Activated naive CD4-positive, alpha-beta T cell treated with anti-CD3 and anti-CD28 coated beads, Interleukin-2, amount 10 ng/mL, durations not matched to agents 7 days and 5 days (primary cell): Measurements from ENCODE around the gene NAA38.
"Not testable (repeated sequence)": the region's sequence is repeated elsewhere in the genome, so short reads cannot be mapped to it uniquely, and the experiment has no call there.

ENCODE experiments used
- CTCF ChIA-PET: fragments of 350-600 bp; sonication (Branson Sonifier 250); formaldehyde crosslinking; loops from one replicate; lab custom pipeline; 2021; ENCODE audit warnings: antibody characterized with exemption; lab: Charles Lee
- DNase-seq: peaks from one replicate; pipeline ENCODE4 v3.0.0-alpha.2; 2020
- H3K27ac Mint-ChIP-seq: one replicate; pipeline ENCODE4 v1.8.0; 2021; ENCODE audit warnings: mild to moderate bottlenecking, moderate library complexity, mixed read lengths
- H3K27me3 Mint-ChIP-seq: one replicate; pipeline ENCODE4 v1.8.0; 2021; ENCODE audit warnings: mild to moderate bottlenecking, mixed read lengths
- H3K36me3 Mint-ChIP-seq: one replicate; pipeline ENCODE4 v1.8.0; 2021; ENCODE audit warnings: mixed read lengths
- H3K4me1 Mint-ChIP-seq: one replicate; pipeline ENCODE4 v1.8.0; 2021; ENCODE audit warnings: mixed read lengths
- H3K4me3 Mint-ChIP-seq: one replicate; pipeline ENCODE4 v1.8.0; 2021; ENCODE audit warnings: mild to moderate bottlenecking, moderate library complexity, mixed read lengths
- H3K9me3 Mint-ChIP-seq: one replicate; pipeline ENCODE4 v1.8.0; 2021; ENCODE audit warnings: mixed read lengths

The NAA38 gene

DNA sequence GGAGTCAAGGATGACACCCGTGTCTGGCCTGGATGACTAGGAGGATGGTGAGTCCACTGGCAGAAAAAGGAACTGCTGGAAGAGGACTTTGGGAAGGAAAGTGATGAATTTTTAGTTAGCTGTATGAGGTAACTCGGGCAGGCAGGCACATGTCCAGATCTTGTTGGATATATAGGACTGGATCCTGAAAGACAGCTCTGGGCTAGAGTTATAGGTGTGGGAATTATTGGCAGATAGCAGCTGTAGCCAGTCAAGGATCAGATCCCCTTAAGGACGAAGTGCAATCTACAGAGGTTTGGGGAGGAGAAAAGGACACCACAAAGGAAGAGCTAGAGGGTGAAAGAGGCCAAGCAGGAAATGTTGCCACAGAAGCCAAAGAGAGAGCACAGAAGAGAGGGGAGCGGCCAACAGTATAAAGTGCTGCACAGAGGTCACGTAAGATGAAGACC, 10.5 kb upstream of the NAA38 start:
- Mint-ChIP-seq H3K27me3 (no peaks in the 10 kb centered on the region), H3K36me3 (peaks cover 20% of the 10 kb centered on the region), H3K9me3 (no peaks in the 10 kb centered on the region), H3K27ac (peak overlapping the region; percentile 20), H3K4me1 (peaks cover 27% of the 10 kb centered on the region), H3K4me3 (peak overlapping the region; percentile 30)
- peak; percentile 35 for DNase-seq
- CTCF ChIA-PET = interaction anchor here (1.5 to 2.7 kb wide), 3 partner anchors 15 to 129 kb away, joined by 4 to 9 read pairs (median 5); no protein-coding TSS in a partner anchor

DNA sequence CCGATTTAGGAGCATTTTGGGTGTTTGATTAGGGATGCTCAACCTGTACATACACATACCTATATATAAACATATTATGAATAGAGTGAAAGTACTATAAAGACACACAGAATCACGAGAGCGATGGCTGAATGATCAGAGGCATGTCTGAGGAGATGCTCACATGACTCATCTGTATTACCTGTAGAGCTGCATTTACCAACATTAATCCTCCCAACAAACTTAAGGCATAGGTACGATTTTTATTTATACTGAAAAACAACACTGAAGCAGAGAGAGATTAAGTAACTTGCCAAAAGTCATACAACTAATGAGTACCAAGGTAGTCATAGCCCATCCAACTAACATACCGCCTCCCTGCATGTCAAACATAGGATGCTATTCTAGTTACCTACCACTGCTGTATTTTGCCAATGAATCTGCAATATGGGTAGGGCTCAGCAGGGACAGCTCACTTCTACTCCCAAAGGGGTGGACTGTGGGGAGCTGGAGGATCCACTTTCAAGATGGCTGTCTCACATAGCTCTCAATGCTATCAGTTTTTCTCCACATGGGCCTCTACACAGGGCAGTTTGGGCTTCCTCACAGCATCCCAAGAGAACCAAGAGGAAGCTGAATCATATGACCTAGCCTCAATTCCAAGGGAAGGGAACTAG, 7.8 kb upstream of the NAA38 start:
- CTCF ChIA-PET = interaction anchor here (0.6 to 9.5 kb wide), 8 partner anchors 10 to 221 kb away, joined by 3 to 120 read pairs (median 3); no protein-coding TSS in a partner anchor
- Mint-ChIP-seq H3K27me3 (no peaks in the 10 kb centered on the region), H3K36me3 (peaks cover 15% of the 10 kb centered on the region), H3K4me3 (no peak overlapping the region), H3K9me3 (no peaks in the 10 kb centered on the region), H3K4me1 (peaks cover 29% of the 10 kb centered on the region), H3K27ac (no peak overlapping the region)
- DNase-seq = no peak

DNA sequence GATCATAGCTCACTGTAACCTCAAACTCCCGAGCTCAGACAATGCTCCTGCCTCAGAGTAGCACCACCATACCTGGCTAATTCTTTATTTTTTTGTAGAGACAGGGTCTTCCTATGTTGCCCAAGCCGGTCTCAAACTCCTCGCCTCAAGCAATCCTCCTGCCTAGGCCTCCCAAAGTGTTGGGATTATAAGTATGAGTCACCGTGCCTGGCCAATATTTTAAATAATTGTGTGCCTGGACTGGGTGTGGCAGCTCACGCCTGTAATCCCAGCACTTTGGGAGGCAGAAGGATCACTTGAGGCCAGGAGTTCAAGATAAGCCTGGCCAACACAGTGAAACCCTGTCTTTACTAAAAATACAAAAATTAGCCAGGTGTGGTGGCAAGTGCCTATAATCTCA, 7.0 kb upstream of the NAA38 start:
- not testable (repeated sequence) for H3K4me3 Mint-ChIP-seq, H3K9me3 Mint-ChIP-seq, DNase-seq, H3K27ac Mint-ChIP-seq, H3K27me3 Mint-ChIP-seq
- Mint-ChIP-seq H3K36me3 (peaks cover 15% of the 10 kb centered on the region), H3K4me1 (peaks cover 29% of the 10 kb centered on the region)
- CTCF ChIA-PET = interaction anchor here (0.7 to 9.5 kb wide), 14 partner anchors 11 to 182 kb away, joined by 3 to 120 read pairs (median 4); no protein-coding TSS in a partner anchor

DNA sequence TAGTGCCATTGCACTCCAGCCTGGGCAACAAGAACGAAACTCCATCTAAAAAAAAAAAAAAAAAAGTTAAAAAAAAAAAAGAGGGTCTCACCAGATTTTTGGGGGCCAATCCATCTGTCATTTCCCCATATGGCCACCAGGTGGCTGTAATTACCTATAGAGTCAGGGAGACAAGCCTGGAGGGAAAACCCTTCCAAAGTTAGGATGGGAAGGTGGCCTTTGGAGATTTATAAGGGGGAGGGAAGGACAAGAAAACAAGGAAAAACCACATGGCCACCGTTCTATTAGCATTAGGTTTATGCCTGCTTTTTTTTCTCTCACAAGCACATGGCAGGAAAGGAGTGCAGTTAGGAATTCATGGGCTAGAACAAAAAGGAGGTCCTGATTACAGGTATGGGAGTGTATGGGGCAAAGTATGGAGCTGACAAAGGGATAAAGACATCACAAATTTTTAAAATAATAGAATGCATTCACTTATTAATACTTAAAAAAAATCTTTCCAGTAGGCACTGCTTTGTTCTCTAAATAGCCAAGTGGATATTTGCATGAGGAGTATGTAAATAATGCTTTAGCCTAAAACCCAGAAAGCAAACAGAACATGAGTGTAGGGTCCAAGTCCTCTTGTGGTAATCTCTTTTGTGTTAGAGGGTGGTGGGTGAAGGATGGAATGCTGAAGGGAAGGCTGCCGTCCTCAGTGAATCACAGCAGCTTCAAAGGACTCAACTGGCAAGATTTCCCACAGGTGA, 5.5 kb upstream of the NAA38 start:
- Mint-ChIP-seq H3K27ac (no peak overlapping the region), H3K4me3 (no peak overlapping the region), H3K27me3 (no peaks in the 10 kb centered on the region), H3K4me1 (peaks cover 18% of the 10 kb centered on the region), H3K36me3 (peaks cover 14% of the 10 kb centered on the region), H3K9me3 (no peaks in the 10 kb centered on the region)
- peak; percentile 66 for DNase-seq
- CTCF ChIA-PET = interaction anchor here (0.6 to 9.5 kb wide), 18 partner anchors 9 to 209 kb away, joined by 3 to 120 read pairs (median 4); no protein-coding TSS in a partner anchor

DNA sequence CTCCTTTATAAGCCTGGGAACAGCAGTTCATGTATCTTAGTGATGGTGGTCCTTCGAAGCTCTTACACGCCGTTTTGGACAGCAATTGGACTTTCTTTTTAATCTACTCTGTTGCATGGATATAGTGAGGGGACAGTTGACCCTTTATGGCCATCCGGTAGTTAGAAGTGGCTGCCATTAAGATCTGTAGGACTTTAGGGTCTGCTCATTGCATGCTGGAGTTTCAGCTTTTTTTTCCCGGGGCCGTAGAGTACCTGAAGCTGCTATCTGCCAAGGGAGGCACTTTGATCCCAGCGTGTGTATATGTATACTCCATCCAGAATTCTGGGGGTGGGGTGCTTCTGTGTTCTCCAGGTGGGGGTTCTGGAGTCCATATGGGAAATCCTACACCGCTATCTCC, 1.7 kb upstream of the NAA38 start:
- Mint-ChIP-seq H3K27ac (no peak overlapping the region), H3K27me3 (no peaks in the 10 kb centered on the region), H3K4me1 (peaks cover 5% of the 10 kb centered on the region), H3K4me3 (no peak overlapping the region), H3K9me3 (no peaks in the 10 kb centered on the region), H3K36me3 (peaks cover 5% of the 10 kb centered on the region)
- CTCF ChIA-PET = interaction anchor here (0.6 to 9.5 kb wide), 8 partner anchors 13 to 199 kb away, joined by 3 to 120 read pairs (median 4); partner anchors contain the start of gene RNF227
- DNase-seq = no peak

DNA sequence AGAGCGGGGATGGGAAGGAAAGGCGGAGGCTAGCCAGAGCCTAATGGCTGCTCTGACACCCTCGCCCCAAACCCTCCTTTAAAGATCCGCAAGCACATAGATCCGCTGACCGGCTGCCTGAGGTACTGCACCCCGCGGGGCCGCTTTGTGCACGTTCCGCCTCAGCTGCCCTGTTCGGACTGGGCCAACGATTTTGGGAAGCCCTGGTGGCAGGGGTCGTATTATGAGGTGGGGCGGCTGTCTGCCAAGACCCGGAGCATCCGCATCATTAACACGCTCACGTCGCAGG, 1.1 kb upstream of the NAA38 start:
- Mint-ChIP-seq H3K36me3 (peaks cover 9% of the 10 kb centered on the region), H3K4me1 (peaks cover 8% of the 10 kb centered on the region), H3K4me3 (no peak overlapping the region), H3K27me3 (no peaks in the 10 kb centered on the region), H3K27ac (no peak overlapping the region), H3K9me3 (no peaks in the 10 kb centered on the region)
- DNase-seq = peak; percentile 62
- CTCF ChIA-PET = interaction anchor here (0.6 to 9.5 kb wide), 4 partner anchors 58 to 199 kb away, joined by 3 to 120 read pairs (median 6); partner anchors contain the start of gene RNF227

DNA sequence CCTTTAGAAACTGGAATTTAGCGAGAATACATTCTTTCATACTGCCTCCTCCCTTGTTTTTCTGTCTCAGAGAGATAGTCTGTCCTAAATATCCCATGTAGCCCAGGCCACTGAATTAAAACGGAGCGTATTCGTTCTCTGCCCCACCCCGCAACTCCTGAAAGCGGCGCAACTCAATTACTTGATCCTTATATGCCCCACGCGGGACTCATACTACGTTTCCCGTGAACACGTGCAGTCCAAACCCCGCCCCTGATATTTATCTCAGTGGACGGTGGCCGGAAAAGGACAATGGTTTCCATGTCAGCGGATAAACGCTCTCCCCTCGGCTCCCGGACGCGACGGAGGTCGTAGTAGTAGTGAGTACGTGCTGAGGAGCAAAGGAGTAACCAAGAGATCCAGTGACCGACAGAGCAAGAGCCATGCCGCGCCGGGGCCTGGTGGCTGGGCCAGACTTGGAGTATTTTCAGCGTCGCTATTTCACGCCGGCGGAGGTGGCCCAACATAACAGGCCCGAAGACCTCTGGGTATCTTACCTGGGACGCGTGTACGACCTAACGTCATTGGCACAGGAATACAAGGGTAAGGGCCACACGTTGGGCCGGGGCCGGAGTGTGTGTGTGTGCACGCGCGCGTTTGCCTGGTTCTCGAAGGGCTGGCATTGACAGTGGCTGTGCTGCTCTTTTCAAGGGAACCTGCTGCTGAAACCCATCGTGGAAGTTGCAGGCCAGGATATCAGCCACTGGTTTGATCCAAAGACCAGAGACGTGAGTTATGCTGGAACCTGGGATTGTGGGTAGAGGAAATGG, 558 bp upstream of the NAA38 start, which contains the start of gene CYB5D1:
TSS of gene CYB5D1 (plus strand) at position 291 of the 809 bp plus-strand sequence. CDS start at position 423, 132 bp downstream.
- no peaks in the 10 kb centered on the region for H3K27me3 Mint-ChIP-seq
- H3K36me3 Mint-ChIP-seq = peaks cover 9% of the 10 kb centered on the region
- H3K4me1 Mint-ChIP-seq = peaks cover 8% of the 10 kb centered on the region
- no peaks in the 10 kb centered on the region for H3K9me3 Mint-ChIP-seq
- no peak within 1 kb of the TSS for H3K27ac Mint-ChIP-seq
- H3K4me3 Mint-ChIP-seq = no peak within 1 kb of the TSS
- peak; percentile 94 for DNase-seq
- CTCF ChIA-PET = interaction anchor here (0.6 to 9.5 kb wide), 12 partner anchors 12 to 139 kb away, joined by 3 to 120 read pairs (median 4); partner anchors contain the start of gene KDM6B

DNA sequence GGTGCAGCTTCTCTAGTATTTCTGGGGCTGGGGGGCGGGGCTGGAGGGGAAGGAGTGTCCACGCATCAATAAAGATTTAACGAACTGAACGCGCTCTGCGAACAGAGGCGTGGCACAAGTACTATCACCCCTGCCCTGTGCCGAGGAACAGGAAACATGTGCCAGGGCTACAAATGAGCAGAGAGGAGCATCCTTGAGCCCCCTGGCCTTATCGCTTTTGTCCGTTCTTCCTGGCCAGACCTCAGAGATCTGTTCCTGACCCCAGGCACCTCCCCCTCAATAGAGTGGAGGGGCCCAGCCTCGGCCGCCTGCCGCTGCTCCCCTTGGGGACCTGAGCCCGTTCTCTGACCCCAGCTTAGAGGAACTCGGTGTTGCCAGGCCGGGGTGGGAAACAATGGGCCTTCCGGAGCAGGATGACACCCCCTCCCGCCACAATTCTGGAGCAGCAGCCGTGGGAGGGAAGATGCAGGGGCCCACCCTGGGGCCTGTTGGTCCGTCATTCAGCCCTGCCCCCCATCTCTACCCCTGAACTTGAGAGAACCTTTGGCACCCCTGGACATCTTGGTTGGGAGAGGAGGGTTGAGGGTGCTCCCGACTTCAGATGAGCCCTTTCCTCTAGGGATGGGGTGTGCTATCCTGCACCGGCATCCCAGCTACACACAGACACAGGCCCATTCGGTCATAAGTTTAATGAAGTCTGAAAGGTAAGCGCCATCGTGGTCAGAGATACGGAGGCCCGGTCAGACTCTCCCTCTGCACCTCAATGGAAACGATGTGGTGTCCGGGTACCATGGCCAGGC, 1.1 kb downstream of the NAA38 start:
- no peak overlapping the region for H3K27ac Mint-ChIP-seq
- no peaks in the 10 kb centered on the region for H3K27me3 Mint-ChIP-seq
- peaks cover 19% of the 10 kb centered on the region for H3K4me1 Mint-ChIP-seq
- CTCF ChIA-PET = interaction anchor here (1.1 to 1.5 kb wide), 7 partner anchors 17 to 76 kb away, joined by 3 to 13 read pairs (median 5); partner anchors contain the start of genes CNTROB, KDM6B and TRAPPC1
- no peaks in the 10 kb centered on the region for H3K9me3 Mint-ChIP-seq
- H3K4me3 Mint-ChIP-seq = no peak overlapping the region
- peaks cover 9% of the 10 kb centered on the region for H3K36me3 Mint-ChIP-seq
- DNase-seq = peak; percentile 40

DNA sequence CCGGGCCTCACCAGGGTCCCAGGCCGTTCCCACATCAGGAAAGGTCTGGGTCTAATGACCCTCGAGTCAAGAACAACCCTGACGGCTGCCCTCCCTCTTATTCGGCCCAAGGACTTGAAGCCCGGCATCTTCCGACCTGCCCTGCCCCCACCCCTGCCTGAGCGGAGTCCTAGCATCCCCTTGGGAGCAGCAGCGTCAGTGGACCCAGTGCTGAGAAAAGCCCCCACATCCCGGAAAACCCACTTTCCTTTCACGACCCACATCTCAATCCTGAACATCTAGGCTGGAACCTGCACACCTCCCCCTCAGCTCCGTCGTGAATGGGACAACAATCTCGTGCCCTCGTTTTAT, 1.7 kb downstream of the NAA38 start:
- DNase-seq = no peak
- H3K27ac Mint-ChIP-seq = peak overlapping the region; percentile 42
- no peak overlapping the region for H3K4me3 Mint-ChIP-seq
- H3K9me3 Mint-ChIP-seq = no peaks in the 10 kb centered on the region
- H3K4me1 Mint-ChIP-seq = peaks cover 25% of the 10 kb centered on the region
- H3K36me3 Mint-ChIP-seq = peaks cover 9% of the 10 kb centered on the region
- H3K27me3 Mint-ChIP-seq = no peaks in the 10 kb centered on the region
- CTCF ChIA-PET = interaction anchor here (1.2 kb wide), 1 partner anchor 21 kb away, joined by 4 read pairs; no protein-coding TSS in a partner anchor

DNA sequence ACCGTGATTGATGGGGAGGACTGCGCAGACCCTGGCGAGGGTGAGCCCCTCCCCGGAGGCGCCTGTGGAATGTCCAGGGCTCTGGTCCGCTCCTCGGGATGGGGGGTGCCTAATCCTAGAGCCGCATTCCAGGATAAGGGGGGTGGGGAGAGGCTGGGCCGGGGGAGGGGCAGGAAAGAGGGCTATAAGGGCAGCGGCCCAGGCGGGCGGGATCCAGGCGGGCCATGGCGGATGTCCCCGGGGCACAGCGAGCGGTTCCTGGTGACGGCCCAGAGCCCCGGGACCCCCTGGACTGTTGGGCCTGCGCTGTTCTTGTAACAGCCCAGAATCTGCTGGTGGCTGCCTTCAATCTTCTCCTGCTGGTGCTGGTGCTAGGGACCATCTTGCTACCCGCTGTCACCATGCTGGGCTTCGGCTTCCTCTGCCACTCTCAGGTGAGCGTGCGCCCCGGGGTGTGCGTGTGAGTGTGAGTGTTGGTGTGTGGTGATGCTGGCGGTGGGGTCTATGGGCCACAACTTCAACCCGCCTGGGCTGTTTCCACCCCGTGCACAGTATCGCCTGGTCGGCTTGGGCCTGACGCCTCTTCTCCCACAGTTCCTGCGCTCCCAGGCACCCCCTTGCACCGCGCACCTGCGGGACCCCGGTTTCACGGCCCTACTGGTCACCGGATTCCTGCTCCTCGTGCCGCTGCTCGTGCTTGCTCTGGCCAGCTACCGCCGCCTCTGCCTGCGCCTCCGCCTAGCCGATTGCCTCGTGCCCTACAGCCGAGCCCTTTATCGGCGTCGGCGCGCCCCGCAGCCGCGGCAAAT, 2.3 kb downstream of the NAA38 start, which contains the start of gene TMEM88:
TSS of gene TMEM88 (plus strand) at position 216 of the 809 bp plus-strand sequence. CDS start at position 225, 9 bp downstream.
- CTCF ChIA-PET = interaction anchor here (1.2 kb wide), 1 partner anchor 20 kb away, joined by 4 read pairs; no protein-coding TSS in a partner anchor
- no peak for DNase-seq
- Mint-ChIP-seq H3K36me3 (peaks cover 9% of the 10 kb centered on the region), H3K4me1 (peaks cover 30% of the 10 kb centered on the region), H3K4me3 (no peak within 1 kb of the TSS), H3K27me3 (no peaks in the 10 kb centered on the region), H3K27ac (peak within 1 kb of the TSS; percentile 42), H3K9me3 (no peaks in the 10 kb centered on the region)

DNA sequence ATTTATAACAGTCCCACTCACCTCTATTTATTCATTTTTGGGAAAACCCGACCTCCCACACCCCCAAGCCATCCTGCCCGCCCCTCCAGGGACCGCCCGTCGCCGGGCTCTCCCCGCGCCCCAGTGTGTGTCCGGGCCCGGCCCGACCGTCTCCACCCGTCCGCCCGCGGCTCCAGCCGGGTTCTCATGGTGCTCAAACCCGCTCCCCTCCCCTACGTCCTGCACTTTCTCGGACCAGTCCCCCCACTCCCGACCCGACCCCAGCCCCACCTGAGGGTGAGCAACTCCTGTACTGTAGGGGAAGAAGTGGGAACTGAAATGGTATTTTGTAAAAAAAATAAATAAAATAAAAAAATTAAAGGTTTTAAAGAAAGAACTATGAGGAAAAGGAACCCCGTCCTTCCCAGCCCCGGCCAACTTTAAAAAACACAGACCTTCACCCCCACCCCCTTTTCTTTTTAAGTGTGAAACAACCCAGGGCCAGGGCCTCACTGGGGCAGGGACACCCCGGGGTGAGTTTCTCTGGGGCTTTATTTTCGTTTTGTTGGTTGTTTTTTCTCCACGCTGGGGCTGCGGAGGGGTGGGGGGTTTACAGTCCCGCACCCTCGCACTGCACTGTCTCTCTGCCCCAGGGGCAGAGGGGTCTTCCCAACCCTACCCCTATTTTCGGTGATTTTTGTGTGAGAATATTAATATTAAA, 3.1 kb downstream of the NAA38 start:
- H3K27me3 Mint-ChIP-seq = no peaks in the 10 kb centered on the region
- DNase-seq = no peak
- H3K36me3 Mint-ChIP-seq = peaks cover 13% of the 10 kb centered on the region
- no peak overlapping the region for H3K4me3 Mint-ChIP-seq
- CTCF ChIA-PET = interaction anchor here (1.3 kb wide), 1 partner anchor 9 kb away, joined by 3 read pairs; no protein-coding TSS in a partner anchor
- H3K4me1 Mint-ChIP-seq = peaks cover 33% of the 10 kb centered on the region
- H3K27ac Mint-ChIP-seq = peak overlapping the region; percentile 21
- H3K9me3 Mint-ChIP-seq = no peaks in the 10 kb centered on the region

DNA sequence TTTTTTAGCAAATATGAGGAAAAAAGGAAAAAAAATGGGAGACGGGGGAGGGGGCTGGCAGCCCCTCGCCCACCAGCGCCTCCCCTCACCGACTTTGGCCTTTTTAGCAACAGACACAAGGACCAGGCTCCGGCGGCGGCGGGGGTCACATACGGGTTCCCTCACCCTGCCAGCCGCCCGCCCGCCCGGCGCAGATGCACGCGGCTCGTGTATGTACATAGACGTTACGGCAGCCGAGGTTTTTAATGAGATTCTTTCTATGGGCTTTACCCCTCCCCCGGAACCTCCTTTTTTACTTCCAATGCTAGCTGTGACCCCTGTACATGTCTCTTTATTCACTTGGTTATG, 3.7 kb downstream of the NAA38 start:
- no peak for DNase-seq
- Mint-ChIP-seq H3K27me3 (no peaks in the 10 kb centered on the region), H3K4me1 (peaks cover 33% of the 10 kb centered on the region), H3K36me3 (peaks cover 13% of the 10 kb centered on the region), H3K27ac (peak overlapping the region; percentile 21), H3K4me3 (no peak overlapping the region), H3K9me3 (no peaks in the 10 kb centered on the region)
- CTCF ChIA-PET = interaction anchor here (1.3 kb wide), 1 partner anchor 8 kb away, joined by 3 read pairs; no protein-coding TSS in a partner anchor
